DMS 273 (cell line): ENCODE data around the gene SSBP3.
A peak's percentile ranks its signal among the peaks of the same experiment; 100 is the strongest.
"Not testable (repeated sequence)": the region's sequence is repeated elsewhere in the genome, so short reads cannot be mapped to it uniquely, and the experiment has no call there.

ENCODE experiments used
- DNase-seq: peaks from one replicate; lab custom pipeline; 2025; ENCODE audit not compliant: unreplicated experiment; lab: John Stamatoyannopoulos, UW

SSBP3 gene

GRCh38 chr1:54249819-54250435 is 156.3 kb downstream of the SSBP3 start:
- DNase-seq: peak; percentile 60

DNA sequence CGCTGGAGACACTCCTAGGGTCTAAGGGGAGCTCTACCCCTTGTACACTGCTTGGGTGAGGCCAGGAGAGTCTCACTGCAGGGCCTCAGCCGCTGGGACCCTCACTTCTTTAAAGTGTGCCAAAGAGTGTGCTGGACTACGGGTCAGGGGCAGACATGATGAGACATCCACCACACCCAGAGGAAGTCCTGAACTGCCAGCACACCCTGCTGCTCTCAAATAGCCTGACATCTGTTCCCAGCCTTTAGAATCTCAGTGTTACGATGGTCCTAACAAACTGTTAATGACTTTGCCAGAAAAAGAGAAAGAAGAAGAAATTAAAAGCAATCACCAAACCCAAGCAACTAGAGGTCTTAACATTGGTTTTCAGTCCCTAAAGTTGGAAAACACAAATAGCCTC is 157.2 kb downstream of the SSBP3 start:
- peak; percentile 66 for DNase-seq

GRCh38 chr1:54247863-54248515 is 158.2 kb downstream of the SSBP3 start:
- DNase-seq: no peak

DNA sequence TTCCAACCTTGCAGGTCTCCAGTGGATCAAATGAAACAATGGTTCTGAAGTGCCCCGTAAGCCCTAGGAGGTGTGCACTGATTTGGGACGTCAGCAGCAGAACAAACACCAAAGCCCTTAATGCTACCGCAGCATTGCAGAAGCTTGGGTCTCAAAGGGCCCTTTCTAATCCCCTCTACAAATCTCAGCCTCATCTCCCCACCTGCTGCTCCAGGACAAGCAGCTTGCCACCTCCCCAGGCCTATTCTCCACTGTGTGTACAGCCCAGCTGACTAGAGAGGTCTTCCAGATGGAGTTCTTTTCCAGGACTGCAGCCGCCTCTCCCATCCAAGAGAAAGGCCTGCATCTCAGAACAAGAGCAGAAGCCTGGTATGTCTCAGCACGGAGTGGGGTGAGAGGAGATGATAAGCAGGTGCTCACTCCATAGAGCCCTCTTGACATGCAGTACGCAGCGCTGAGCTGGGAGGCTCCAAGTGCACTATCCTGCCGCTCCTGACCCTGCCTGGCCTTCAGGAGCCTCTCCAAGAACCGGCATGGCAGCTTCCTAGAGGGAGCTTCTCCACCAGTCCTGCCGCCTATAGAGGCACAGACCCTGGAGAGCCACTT is 160.0 kb downstream of the SSBP3 start:
- DNase-seq: peak; percentile 47

DNA sequence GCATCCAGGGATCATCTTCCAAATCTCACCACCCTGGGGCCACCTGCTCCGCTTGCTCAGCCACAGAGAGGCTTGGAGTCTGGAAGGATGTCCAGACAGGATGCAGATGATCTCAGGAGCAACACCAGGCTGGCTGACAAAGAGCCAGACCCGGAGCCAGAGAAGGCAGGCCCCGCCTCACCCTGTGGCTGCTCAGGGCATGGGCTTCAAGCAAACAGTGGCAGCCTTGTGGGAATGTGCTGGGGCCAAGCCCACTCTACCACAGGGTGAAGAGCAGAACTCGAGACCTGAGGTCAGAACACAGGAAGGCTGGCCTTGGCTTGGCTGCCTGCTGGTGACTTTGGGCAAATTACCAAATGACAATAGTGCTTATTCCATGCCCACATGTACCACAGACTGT is 160.7 kb downstream of the SSBP3 start:
- DNase-seq: no peak

- no peak for DNase-seq
Measured at GRCh38 chr1:54244655-54245054, 161.5 kb downstream of the SSBP3 start.

GRCh38 chr1:54243022-54243421 is 163.2 kb downstream of the SSBP3 start:
- DNase-seq: no peak

DNA sequence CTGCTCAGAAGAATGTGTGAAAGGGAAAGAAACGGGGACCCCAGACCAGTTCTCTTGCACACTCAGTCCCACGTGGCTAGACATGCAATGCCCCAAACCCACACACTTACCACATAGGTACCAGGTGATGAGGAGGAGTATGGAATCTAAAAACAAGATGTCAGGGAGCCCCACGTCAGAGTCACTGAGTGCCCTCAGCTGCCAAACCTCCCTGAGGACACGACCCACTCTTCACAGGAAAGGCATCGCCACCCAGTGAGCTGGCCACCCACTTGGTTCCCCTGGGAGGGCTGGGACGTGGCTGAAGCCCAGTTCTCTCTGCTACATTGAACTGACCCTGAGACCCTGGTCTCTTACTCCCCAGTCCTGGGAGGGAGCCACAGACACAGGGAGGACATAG is 164.8 kb downstream of the SSBP3 start:
- no peak for DNase-seq

- DNase-seq: no peak
Measured at GRCh38 chr1:54240741-54241335, 165.4 kb downstream of the SSBP3 start.

- no peak for DNase-seq
Measured at GRCh38 chr1:54239631-54240031, 166.6 kb downstream of the SSBP3 start.

DNA sequence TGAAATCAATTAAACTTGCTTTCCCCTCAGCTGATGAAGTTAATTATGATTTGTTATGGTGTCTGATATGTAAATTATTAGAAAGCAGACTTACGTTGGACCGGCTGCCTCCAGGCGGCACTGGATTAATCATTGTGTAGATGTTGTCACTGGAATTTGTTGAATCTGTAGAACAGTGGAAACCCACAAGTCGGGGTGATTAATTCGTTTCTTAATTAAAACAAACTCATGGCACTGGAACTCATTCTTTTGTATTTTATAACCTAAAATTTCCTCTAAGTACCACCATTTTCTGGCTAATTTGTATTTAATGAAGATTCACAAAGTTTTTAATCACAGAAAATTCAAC is 167.2 kb downstream of the SSBP3 start:
- no peak for DNase-seq

GRCh38 chr1:54238353-54239034 is 167.7 kb downstream of the SSBP3 start:
- DNase-seq: no peak

DNA sequence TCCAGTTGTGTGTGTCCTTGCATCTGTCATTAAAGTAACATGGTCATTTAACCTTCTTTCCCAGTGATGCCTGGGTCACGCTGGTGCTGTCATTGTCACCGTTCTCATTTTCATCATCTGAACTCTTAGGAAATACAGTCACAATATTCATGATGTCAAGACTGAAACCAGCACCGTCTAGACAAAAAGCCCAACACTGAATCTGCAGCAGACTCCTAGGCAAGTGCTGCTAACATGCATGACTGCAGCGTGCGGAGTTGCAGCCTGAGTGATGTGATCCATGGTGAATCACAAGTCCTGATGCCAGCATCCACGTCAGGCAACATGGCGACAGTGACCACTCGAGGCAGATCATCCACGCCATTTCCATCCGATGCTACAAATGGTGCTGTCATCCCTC is 168.6 kb downstream of the SSBP3 start:
- no peak for DNase-seq

GRCh38 chr1:54234284-54234683 is 171.9 kb downstream of the SSBP3 start:
- no peak for DNase-seq

GRCh38 chr1:54233196-54233595 is 173.0 kb downstream of the SSBP3 start:
- not testable (repeated sequence) for DNase-seq

DNA sequence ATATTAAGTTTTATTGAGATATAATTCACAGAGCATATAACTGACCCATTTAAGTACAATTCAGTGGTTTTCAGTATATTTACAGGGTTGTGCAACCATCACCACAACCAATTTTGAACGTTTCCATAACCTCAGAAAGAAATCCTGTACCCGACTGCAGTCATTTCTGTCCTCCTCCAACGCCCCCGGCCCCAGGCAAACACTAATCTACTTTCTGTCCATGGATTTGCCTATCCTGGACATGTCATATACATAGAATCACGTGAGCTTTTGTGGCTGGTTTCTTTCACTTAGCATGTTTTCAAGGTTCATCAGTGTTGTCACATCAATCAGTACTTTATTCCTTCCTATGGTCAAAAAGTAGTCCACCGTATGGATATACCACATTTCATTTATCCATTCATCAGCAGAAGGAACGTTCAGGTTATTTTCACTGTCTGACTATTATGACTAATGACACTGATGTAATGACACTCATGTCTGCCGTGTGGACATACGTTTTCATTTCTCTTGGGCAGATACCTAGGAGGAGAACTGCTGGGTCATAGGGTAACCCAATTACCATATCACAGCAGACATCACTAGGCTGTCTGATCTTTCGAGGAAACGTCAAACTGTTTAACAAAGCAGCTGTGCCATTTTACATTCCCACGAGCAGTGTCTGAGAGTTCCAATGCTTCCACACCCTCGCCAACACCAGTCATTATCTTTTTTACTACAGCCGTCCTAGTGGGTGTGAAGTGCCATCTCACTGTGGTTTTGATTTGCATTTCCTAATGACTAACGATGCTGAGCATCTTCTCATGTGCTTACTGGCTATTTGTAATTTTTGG is 175.5 kb downstream of the SSBP3 start:
- no peak for DNase-seq

- peak; percentile 43 for DNase-seq
Measured at GRCh38 chr1:54229281-54229891, 176.8 kb downstream of the SSBP3 start.

- DNase-seq: no peak
Measured at GRCh38 chr1:54228638-54229079, 177.5 kb downstream of the SSBP3 start.

DNA sequence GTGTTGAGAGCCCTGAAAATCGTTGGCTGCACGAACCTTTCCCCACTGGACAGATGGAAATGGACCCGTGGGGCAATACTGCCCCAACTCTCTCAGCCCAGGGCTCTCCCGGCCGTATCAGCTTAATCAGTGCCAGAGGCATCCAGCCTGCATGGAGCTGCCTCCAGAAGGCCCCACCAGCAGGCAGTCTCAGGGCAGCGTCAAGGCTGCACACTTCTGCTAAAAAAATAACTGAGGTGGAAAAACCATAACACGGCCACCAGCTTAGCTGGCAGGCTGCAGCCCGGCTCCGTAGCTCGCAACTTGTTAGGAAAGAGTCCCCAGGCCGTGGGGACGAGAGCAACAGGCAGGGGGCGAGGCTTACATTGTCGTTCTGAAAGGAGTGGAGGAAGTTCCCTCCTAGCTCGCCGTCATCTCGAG is 178.3 kb downstream of the SSBP3 start:
- DNase-seq: peak; percentile 43

- peak; percentile 70 for DNase-seq
Measured at GRCh38 chr1:54227091-54227602, 179.0 kb downstream of the SSBP3 start.
